Type B pancreatic cell (in vitro differentiated cells): ENCODE results near the gene NSD2. TPM values are rescaled to one million over a fixed set of nuclear protein-coding genes. Genes with fewer than 3 reads are reported as not detected.
A peak's percentile ranks its signal among the peaks of the same experiment; 100 is the strongest.
"Not testable (repeated sequence)": the region's sequence is repeated elsewhere in the genome, so short reads cannot be mapped to it uniquely, and the experiment has no call there.

Source experiments
- DNase-seq: peaks from one replicate; pipeline ENCODE4 v3.0.0; 2021; ENCODE audit warnings: mixed read lengths; ENCODE audit not compliant: unreplicated experiment; ENCODE audit errors: extremely low spot score
- H3K27ac Mint-ChIP-seq: 2 replicates; pipeline ENCODE4 v1.8.0; 2021; ENCODE audit warnings: mild to moderate bottlenecking, mixed read lengths
- H3K27me3 Mint-ChIP-seq: 2 replicates; pipeline ENCODE4 v1.8.0; 2021; ENCODE audit warnings: mixed read lengths
- H3K36me3 Mint-ChIP-seq: 2 replicates; pipeline ENCODE4 v1.8.0; 2021; ENCODE audit warnings: mixed read lengths
- H3K4me1 Mint-ChIP-seq: one replicate; pipeline ENCODE4 v1.8.0; 2021; ENCODE audit warnings: mixed read lengths; ENCODE audit not compliant: unreplicated experiment
- H3K4me3 Mint-ChIP-seq: 2 replicates; pipeline ENCODE4 v1.8.0; 2021; ENCODE audit warnings: mild to moderate bottlenecking, mixed read lengths
- H3K9me3 Mint-ChIP-seq: 2 replicates; pipeline ENCODE4 v1.8.0; 2021; ENCODE audit warnings: mixed read lengths
- CTCF ChIP-seq: fragments of 200-600 bp; sonication (generic); conservative IDR thresholded peaks from 2 replicates; pipeline ENCODE4 v1.5.0; 2021; ENCODE audit warnings: antibody characterized with exemption, mild to moderate bottlenecking
- total RNA-seq: library from RNA; stranded (reverse); gene quantifications from 2 replicates; pipeline ENCODE4 v1.2.1, GENCODE V29; 2021; ENCODE audit warnings: low replicate concordance

The NSD2 gene
- total RNA-seq, 1 donor from 2014 or later: 156 TPM

GRCh38 chr4:1997712-1998111 is 126.5 kb downstream of the NSD2 start:
- H3K27ac Mint-ChIP-seq: no peak overlapping the region
- peaks cover 10% of the 10 kb centered on the region for H3K4me1 Mint-ChIP-seq
- TF ChIP-seq CTCF: no peak
- no peak overlapping the region for H3K4me3 Mint-ChIP-seq
- peaks cover 14% of the 10 kb centered on the region for H3K9me3 Mint-ChIP-seq
- no peaks in the 10 kb centered on the region for H3K27me3 Mint-ChIP-seq
- peak; percentile 32 for DNase-seq
- peaks cover 61% of the 10 kb centered on the region for H3K36me3 Mint-ChIP-seq

GRCh38 chr4:1998296-1998695 is 127.1 kb downstream of the NSD2 start:
- H3K27me3 Mint-ChIP-seq: no peaks in the 10 kb centered on the region
- H3K4me3 Mint-ChIP-seq: peak overlapping the region; percentile 65
- TF ChIP-seq CTCF: no peak
- peaks cover 67% of the 10 kb centered on the region for H3K36me3 Mint-ChIP-seq
- no peak for DNase-seq
- peaks cover 10% of the 10 kb centered on the region for H3K4me1 Mint-ChIP-seq
- peaks cover 14% of the 10 kb centered on the region for H3K9me3 Mint-ChIP-seq
- H3K27ac Mint-ChIP-seq: peak overlapping the region; percentile 88

- Mint-ChIP-seq H3K36me3 (peaks cover 69% of the 10 kb centered on the region), H3K9me3 (peaks cover 14% of the 10 kb centered on the region)
Observed at GRCh38 chr4:1999308-1999707, 128.1 kb downstream of the NSD2 start.

GRCh38 chr4:2003361-2003760 is 132.2 kb downstream of the NSD2 start:
- DNase-seq, H3K4me3 Mint-ChIP-seq, H3K27me3 Mint-ChIP-seq, H3K9me3 Mint-ChIP-seq: not testable (repeated sequence)
- peaks cover 53% of the 10 kb centered on the region for H3K36me3 Mint-ChIP-seq
- peak overlapping the region; percentile 5 for H3K27ac Mint-ChIP-seq
- H3K4me1 Mint-ChIP-seq: peaks cover 21% of the 10 kb centered on the region

More at GRCh38 chr4:1999308-1999707, 128.1 kb downstream of the NSD2 start:
- H3K27me3 Mint-ChIP-seq, H3K4me3 Mint-ChIP-seq, DNase-seq: not testable (repeated sequence)
- Mint-ChIP-seq H3K27ac (peak overlapping the region; percentile 88), H3K4me1 (peaks cover 10% of the 10 kb centered on the region)

GRCh38 chr4:2006367-2006766 is 135.2 kb downstream of the NSD2 start:
- no peak for TF ChIP-seq CTCF
- no peak for DNase-seq
- peaks cover 17% of the 10 kb centered on the region for H3K4me1 Mint-ChIP-seq
- H3K27ac Mint-ChIP-seq: peak overlapping the region; percentile 25
- H3K4me3 Mint-ChIP-seq: peak overlapping the region; percentile 96
- peaks cover 23% of the 10 kb centered on the region for H3K36me3 Mint-ChIP-seq
- peaks cover 3% of the 10 kb centered on the region for H3K27me3 Mint-ChIP-seq
- H3K9me3 Mint-ChIP-seq: no peaks in the 10 kb centered on the region

- Mint-ChIP-seq H3K27me3 (peaks cover 3% of the 10 kb centered on the region), H3K9me3 (no peaks in the 10 kb centered on the region), H3K4me1 (peaks cover 17% of the 10 kb centered on the region), H3K4me3 (peak overlapping the region; percentile 96), H3K36me3 (peaks cover 22% of the 10 kb centered on the region), H3K27ac (peak overlapping the region; percentile 89)
- TF ChIP-seq CTCF: no peak
- DNase-seq: no peak
Observed at GRCh38 chr4:2006956-2007653, 135.9 kb downstream of the NSD2 start.
